ENCODE measurements around the gene IFT57. TPM values are rescaled to one million over a fixed set of nuclear protein-coding genes. Genes with fewer than 3 reads are reported as not detected.

IFT57 gene
- total and polyA plus RNA-seq, 9 of the 15 experiments (the other 6 are each of a cell fraction or from before 2014, with no cell fraction given), result 1.5 to 20.1 (median 9.9) TPM

GRCh38 chr3:108125550-108126071 lies 96.6 kb downstream of the IFT57 start (continued):
- no peak for TF ChIP-seq ZNF140 (CRISPR knock-in tag; IDR thresholded peaks at IDR 0.05)
- no peak for TF ChIP-seq HDGF (IDR thresholded peaks at IDR 0.05)
- TF ChIP-seq ZNF584 (CRISPR knock-in tag; IDR thresholded peaks at IDR 0.05; ENCODE audit: low read depth), result no peak
- TF ChIP-seq TRIM28 (IDR thresholded peaks at IDR 0.05), result no peak
- TF ChIP-seq CHD2 (IDR thresholded peaks at IDR 0.05; ENCODE audit: low read depth, low read length), result no peak
- TF ChIP-seq TAF1 (IDR thresholded peaks at IDR 0.05; ENCODE audit: control insufficient read depth, extremely low read depth, insufficient read depth, low read length, severe bottlenecking), result peak; percentile 17
- no peak for TF ChIP-seq PTRF (tag; IDR thresholded peaks at IDR 0.05)
- no peak for TF ChIP-seq SIRT6 (IDR thresholded peaks at IDR 0.05; ENCODE audit: low read depth, low read length)
- no peak for TF ChIP-seq SRSF1 (IDR thresholded peaks at IDR 0.05; ENCODE audit: low read depth, low read length)
- TF ChIP-seq ZNF318 (IDR thresholded peaks at IDR 0.05; ENCODE audit: borderline replicate concordance in 1 of 2, low read depth in 1 of 2), result no peak
- TF ChIP-seq SMARCA4 (IDR thresholded peaks at IDR 0.05), result 0 out of 2 replicates have a peak, but pooled peaks have one; percentile 26
- no peak for TF ChIP-seq ARNT (IDR thresholded peaks at IDR 0.05)
- TF ChIP-seq PRMT5 (CRISPR knock-in tag; IDR thresholded peaks at IDR 0.05), result no peak
